Vagina (tissue), 2 donors: ENCODE results near the gene TTLL8.

ENCODE experiments used
- CTCF ChIP-seq, 3 experiments: fragments of 450-650 bp in 2 of 3; fragments of 200-600 bp in 1 of 3; sonication (generic) in 1 of 3; IDR thresholded peaks; one replicate each; pipeline ENCODE4 v1.5.1; 2017 to 2019; ENCODE audit warnings: antibody characterized with exemption in 3 of 3, mild to moderate bottlenecking in 2 of 3, moderate library complexity in 2 of 3
- POLR2A ChIP-seq, 2 donors: fragments of 450-650 bp; IDR thresholded peaks; one replicate each; pipeline ENCODE4 v1.6.1; 2017; ENCODE audit warnings: antibody characterized with exemption in 2 of 2, mild to moderate bottlenecking in 2 of 2, moderate library complexity in 2 of 2
- POLR2AphosphoS5 ChIP-seq, 2 donors: sonication (generic); formaldehyde crosslinking; IDR thresholded peaks; one replicate each; pipeline ENCODE4 v1.9.0; 2017; ENCODE audit warnings: antibody characterized with exemption in 2 of 2, mild to moderate bottlenecking in 2 of 2, low read depth in 1 of 2; ENCODE audit not compliant: insufficient read depth in 1 of 2

GRCh38 chr22:49975543-49976389, 82.3 kb downstream of the TTLL8 start:
- TF ChIP-seq POLR2A (IDR thresholded peaks at IDR 0.05) (no peak), CTCF (IDR thresholded peaks at IDR 0.05) (no peak), POLR2AphosphoS5 (IDR thresholded peaks at IDR 0.05; ENCODE audit: insufficient read depth in 1 of 2, low read depth in 1 of 2) (no peak)
